GM13977 (cell line): ENCODE data around the gene ARHGEF33.

ENCODE experiments used
- DNase-seq: peaks from one replicate; pipeline ENCODE4 v3.0.0; 2012; ENCODE audit warnings: low spot score
- in situ Hi-C: fragments of 300-500 bp; cut with MboI; formaldehyde crosslinking; loops from one replicate; pipeline ENCODE4 v1.12.0; 2022; ENCODE audit warnings: low sequenced_read_pairs, low pct_unique_long_range_greater_than_20kb, mixed read lengths, inconsistent platforms; ENCODE audit not compliant: unreplicated experiment
- TF ChIP-seq, protein P1 (sequence below): IDR thresholded peaks from 2 replicates; pipeline ENCODE4 v1.5.1; 2012; ENCODE audit warnings: mild to moderate bottlenecking, control low read depth; ENCODE audit not compliant: insufficient read depth; ENCODE audit errors: extremely low read depth, missing control alignments

Gene ARHGEF33

DNA sequence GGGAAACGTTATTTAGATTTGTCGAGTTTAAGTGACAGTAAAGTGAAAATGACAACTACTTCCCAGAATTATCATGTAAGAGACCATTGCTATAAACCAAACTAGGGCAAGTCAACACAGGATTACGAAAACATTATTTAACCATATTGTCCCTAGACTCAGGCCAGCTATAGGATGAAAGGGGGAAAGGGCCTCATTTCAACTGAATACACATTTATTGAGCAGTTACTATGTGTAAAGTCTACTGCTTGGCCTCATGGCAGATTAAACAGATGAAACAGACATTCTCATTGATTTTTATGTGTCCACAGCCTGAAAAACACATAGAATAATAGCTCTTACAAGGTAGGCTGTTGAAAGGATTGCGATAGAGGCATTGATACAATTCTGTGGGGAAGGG lies 32.7 kb downstream of the ARHGEF33 start:
- no peak for DNase-seq
- TF ChIP-seq, protein P1, sequence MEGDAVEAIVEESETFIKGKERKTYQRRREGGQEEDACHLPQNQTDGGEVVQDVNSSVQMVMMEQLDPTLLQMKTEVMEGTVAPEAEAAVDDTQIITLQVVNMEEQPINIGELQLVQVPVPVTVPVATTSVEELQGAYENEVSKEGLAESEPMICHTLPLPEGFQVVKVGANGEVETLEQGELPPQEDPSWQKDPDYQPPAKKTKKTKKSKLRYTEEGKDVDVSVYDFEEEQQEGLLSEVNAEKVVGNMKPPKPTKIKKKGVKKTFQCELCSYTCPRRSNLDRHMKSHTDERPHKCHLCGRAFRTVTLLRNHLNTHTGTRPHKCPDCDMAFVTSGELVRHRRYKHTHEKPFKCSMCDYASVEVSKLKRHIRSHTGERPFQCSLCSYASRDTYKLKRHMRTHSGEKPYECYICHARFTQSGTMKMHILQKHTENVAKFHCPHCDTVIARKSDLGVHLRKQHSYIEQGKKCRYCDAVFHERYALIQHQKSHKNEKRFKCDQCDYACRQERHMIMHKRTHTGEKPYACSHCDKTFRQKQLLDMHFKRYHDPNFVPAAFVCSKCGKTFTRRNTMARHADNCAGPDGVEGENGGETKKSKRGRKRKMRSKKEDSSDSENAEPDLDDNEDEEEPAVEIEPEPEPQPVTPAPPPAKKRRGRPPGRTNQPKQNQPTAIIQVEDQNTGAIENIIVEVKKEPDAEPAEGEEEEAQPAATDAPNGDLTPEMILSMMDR: no peak
- in situ Hi-C loops: no loop called here

DNA sequence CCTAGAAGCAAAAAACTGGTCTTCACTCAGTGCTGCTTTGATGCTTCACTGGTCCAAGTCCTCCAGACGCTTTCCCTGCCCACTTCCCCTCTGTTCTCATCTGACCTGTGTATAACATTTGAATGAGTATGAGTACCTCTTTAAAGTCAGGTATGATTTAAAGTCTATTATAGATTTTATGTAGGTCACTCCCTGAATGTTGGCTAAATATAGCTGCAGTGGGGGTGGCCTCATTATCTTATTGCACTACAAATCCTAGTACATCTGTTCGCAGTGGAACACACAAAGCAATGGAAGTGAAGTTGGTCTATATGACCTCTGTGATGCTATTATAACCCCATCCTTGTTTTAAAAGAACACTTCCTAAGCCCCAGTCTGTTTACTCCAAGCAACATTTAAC lies 33.2 kb downstream of the ARHGEF33 start:
- TF ChIP-seq, protein P1: no peak
- DNase-seq: no peak
- in situ Hi-C loops: no loop called here

DNA sequence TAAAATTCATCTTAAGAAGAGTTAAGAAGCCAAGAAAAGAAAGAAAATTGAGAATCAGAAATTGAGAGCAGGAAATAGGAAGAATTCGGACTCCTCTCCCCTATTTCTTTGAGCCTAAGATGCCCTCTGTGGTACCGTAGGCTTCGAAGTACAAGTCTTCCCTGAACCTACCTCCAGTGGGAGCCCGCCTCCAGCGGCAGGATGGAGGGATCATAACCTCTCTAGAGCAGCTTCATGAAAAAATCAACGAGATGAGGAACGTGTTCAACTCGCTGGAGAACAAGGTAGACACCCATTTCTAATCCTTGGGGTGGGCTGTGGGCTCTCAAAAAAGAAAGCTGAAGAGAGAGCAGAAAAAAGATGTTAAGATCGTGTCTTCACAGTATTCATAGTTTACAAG lies 36.3 kb downstream of the ARHGEF33 start:
- TF ChIP-seq, protein P1: no peak
- no peak for DNase-seq
- in situ Hi-C loops: no loop called here

DNA sequence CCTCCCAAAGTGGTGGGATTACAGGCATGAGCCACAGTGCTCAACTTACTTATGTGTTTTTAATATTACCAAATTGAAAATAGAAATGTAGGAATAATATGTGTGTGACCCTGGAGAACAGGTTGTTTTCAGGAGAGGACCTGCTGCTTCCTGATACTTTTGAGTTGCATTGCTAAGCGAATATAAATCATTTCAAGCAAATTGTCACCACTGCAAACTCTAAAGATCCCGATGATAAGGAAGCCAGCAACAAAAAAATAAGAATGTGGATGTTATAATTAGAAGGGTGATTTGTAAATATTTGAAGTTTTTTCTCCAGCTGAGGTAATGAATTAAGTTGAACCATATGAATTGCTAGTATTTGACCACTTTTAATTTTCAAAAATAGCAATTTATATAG lies 40.9 kb downstream of the ARHGEF33 start:
- TF ChIP-seq, protein P1: no peak
- DNase-seq: no peak
- in situ Hi-C loops: no loop called here

DNA sequence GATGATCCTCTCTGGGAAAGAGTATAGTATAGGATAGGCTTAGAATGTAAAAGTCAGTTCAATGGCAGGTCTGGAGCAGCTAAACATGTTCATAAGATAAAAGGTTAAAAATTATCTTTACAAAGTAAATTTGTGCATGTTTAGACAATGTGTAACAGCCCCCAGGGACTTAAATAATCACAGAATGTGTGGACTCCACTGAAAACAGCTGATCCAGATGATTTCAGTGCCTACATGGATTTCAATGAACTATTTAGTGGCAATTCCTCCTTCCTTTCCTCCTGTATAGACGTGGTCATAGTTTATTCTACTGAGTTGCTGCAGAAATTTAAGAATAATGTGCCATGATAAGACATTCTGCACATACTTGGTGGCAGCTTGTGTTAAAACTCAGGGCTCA lies 42.9 kb downstream of the ARHGEF33 start:
- DNase-seq: no peak
- TF ChIP-seq, protein P1: no peak
- in situ Hi-C loops: no loop called here

DNA sequence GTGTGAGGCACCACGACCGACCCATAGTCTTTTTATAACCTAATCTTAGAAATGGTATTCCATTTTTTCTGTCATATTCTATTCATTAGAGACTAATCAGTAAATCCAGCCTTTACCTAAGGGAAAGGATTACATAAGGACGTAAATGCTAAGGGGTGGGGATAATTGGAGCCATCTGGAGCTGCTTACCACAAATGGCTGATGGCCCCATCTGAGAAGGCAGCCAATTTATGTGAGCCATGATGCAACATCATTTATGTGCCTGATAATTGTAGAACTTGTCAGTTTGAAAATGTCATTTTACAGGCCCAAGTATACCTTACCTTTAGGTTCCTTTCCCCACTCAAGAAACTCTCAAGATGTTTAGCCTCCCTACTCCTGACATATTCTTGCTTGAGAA lies 44.0 kb downstream of the ARHGEF33 start:
- TF ChIP-seq, protein P1: no peak
- DNase-seq: no peak
- in situ Hi-C loops: no loop called here

DNA sequence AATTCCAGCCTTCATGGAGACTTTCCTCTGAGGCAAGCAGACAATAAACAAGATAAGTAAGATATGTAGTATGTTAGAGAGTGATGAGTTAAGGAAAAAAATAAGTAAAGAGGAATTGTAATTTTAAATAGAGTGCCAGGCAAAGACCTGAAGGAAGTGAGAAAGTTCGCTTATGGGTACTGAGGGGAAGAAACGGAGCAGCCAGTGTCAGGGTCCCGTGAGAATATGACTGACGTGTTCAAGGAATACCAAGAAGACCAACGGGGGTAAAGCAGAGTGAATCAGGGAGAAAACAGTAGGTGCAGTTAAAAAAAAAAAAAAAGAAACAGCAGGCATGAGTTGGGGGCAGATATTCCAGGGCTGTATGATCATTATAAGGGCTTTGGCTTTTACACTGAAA lies 45.1 kb downstream of the ARHGEF33 start:
- in situ Hi-C loops: no loop called here
- TF ChIP-seq, protein P1: no peak
- no peak for DNase-seq
